Fibroblast of the aortic adventitia (primary cell): ENCODE measurements around the gene CTSK. TPM values are rescaled to one million over a fixed set of nuclear protein-coding genes. Genes with fewer than 3 reads are reported as not detected.
"Not testable (repeated sequence)": the region's sequence is repeated elsewhere in the genome, so short reads cannot be mapped to it uniquely, and the experiment has no call there.

Source experiments
- DNase-seq: peaks from one replicate; pipeline ENCODE4 v3.0.0-alpha.2; 2010; ENCODE audit warnings: low read depth
- H3K4me3 ChIP-seq: 2 replicates; pipeline ENCODE4 v1.5.1; 2011; ENCODE audit warnings: low read depth, mild to moderate bottlenecking, control low read depth, low read length, moderate library complexity
- CTCF ChIP-seq: IDR thresholded peaks from 2 replicates; pipeline ENCODE4 v1.5.1; 2011; ENCODE audit warnings: mild to moderate bottlenecking, low read length, control low read depth, inconsistent platforms; ENCODE audit not compliant: insufficient read depth
- total RNA-seq: library from RNA; depleted of rRNA; stranded (reverse); fragments of >200 nt; gene quantifications from 2 replicates; pipeline ENCODE4 v1.2.3, GENCODE V29; 2012; ENCODE audit warnings: low replicate concordance

The CTSK gene
- total RNA-seq, 1 donor = 547 TPM

GRCh38 chr1:150836129-150836773, 28.2 kb upstream of the CTSK start:
- DNase-seq = peak; percentile 46
- no peak for TF ChIP-seq CTCF
- H3K4me3 ChIP-seq = no peak overlapping the region

GRCh38 chr1:150833961-150834360, 25.9 kb upstream of the CTSK start:
- H3K4me3 ChIP-seq, DNase-seq: not testable (repeated sequence)

GRCh38 chr1:150832597-150832996, 24.5 kb upstream of the CTSK start:
- no peak overlapping the region for H3K4me3 ChIP-seq
- DNase-seq = no peak
- TF ChIP-seq CTCF = no peak

GRCh38 chr1:150829751-150830150, 21.7 kb upstream of the CTSK start:
- peak; percentile 54 for TF ChIP-seq CTCF
- no peak overlapping the region for H3K4me3 ChIP-seq
- no peak for DNase-seq

- no peak for TF ChIP-seq CTCF
- DNase-seq = no peak
- H3K4me3 ChIP-seq = no peak overlapping the region
Observed at GRCh38 chr1:150826299-150826698, 18.2 kb upstream of the CTSK start.

- TF ChIP-seq CTCF = no peak
- no peak overlapping the region for H3K4me3 ChIP-seq
- peak; percentile 4 for DNase-seq
Observed at GRCh38 chr1:150820730-150821512, 12.9 kb upstream of the CTSK start.

- no peak for DNase-seq
- TF ChIP-seq CTCF = no peak
- H3K4me3 ChIP-seq = no peak overlapping the region
Observed at GRCh38 chr1:150815871-150816270, 7.8 kb upstream of the CTSK start.
